ENCODE data around the gene ZNF366.

ZNF366 gene

DNA sequence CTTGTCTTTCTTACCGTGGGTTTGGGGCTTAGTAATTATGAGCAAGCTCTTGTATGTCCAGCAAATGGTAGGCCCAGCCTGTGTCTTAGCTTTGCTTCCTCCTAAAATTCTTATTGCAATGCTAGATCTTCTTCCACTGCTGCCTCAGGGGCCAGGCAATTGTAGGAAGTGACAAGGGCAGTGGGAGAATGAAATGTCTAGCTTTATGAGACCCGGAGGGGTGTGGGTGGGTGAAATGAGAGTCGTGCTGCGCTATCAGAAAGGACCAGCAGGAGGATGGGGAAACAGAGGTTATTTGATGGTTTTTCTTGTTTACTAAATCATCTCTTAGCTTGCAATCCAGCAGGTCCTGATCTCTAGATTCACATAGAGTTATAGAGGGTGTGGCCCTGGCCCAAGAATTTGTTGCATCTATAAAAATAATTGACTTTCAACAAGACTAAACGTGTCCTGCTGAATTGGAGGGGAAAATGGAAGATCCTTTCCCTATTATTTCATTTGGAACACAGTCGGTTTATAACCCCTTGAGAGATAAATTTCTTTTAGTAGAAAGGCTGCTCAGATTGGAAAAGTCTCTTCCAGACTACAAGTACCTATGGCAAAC, 43.7 kb downstream of the ZNF366 start:
- no peak for DNase-seq

GRCh38 chr5:72460413-72460812, 46.8 kb downstream of the ZNF366 start:
- DNase-seq = no peak

DNA sequence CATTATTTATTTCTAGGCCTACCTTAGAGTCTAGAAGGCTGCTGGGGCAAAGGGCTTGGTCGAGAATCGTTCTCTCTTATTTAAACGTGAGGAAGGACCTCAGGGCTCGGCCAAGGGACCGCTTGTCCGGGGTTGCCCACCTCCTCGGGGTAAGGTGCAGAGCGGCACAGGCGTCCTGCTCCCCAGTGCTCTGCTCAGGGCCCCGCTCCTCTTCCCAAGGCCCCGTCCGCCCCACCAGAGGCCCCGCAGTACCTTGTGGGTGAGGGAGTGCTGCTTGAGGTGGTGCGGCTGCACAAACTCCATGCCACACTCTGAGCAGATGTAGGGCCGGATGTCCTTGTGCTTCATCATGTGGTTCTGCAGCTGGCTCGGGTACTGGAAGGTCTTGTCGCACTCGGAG, 47.3 kb downstream of the ZNF366 start:
- DNase-seq = no peak

DNA sequence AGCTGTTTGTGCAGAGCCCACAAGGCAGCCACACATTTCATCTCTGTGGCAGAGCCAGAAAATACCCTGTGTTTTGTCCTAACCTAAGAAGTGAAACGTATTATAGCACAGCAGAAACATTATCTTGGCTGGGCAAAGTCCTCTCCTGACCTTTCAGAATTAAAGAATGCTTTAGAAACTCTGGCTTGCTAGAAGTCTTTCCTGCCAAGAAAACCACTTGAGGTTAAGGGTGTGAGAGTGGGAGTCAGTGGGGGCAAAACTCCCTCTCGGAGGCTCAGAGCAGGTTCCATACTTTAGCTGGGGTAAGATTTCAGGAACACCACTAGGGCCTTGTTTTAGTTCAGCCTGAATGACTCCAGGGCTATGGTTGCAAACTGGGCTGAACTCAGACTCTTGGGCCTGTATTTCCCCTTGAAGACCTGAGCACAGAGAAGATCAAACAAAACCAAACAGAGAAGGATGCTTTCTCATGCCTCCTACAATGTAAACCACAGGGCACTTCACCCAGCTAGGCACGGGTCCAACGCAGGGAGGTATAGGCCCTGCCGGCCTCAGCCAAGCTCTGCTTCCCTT, 48.0 kb downstream of the ZNF366 start:
- DNase-seq = no peak

GRCh38 chr5:72458407-72458806, 48.8 kb downstream of the ZNF366 start:
- no peak for DNase-seq

- DNase-seq = no peak
These were observed 49.7 kb downstream of the ZNF366 start for GRCh38 chr5:72457491-72457890.

- no peak for DNase-seq
These were observed 50.7 kb downstream of the ZNF366 start for GRCh38 chr5:72456391-72457074.

DNA sequence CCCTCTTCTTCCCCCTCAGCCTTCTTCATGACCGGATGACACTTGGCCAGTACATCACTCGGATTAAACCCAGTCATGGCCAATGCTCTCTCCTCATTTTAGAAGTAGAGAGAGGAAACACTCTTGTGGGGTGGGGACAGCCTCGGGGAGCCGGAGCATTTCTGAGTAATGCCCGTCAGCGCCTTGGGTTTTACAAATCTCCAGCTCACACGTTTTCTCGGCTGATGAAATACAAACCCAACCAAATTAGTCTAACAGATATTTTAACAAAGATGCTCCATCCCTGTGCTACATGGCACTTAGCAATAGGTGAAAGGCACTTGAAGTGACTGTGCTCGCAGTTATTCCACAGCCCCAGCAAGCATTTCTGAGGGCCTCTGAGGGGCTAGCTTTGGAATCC, 51.7 kb downstream of the ZNF366 start:
- no peak for DNase-seq

DNA sequence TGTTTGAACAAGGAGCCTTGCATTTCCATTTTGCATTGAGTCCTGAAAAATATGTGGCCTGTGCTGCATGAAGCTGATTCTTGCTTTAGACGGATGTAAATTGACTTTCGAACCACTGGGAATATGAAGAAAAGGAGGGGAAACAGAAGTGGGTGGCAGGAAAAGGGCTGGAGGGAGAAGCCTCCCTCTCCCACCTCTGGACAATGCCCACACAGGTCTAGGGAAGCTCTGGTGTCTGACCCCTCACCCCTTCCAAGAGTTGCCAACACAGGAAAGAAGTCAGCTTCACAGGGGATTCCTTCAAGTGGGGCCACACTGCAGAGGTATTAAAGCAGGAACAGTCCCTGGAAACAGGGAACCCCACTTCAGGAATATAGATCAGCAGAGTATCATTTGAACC, 52.2 kb downstream of the ZNF366 start:
- DNase-seq = no peak

GRCh38 chr5:72453246-72453775, 53.9 kb downstream of the ZNF366 start:
- no peak for DNase-seq

GRCh38 chr5:72452515-72453245, 54.5 kb downstream of the ZNF366 start:
- DNase-seq = no peak

GRCh38 chr5:72451741-72452505, 55.3 kb downstream of the ZNF366 start:
- no peak for DNase-seq

- no peak for DNase-seq
These were observed 58.8 kb downstream of the ZNF366 start for GRCh38 chr5:72448368-72448767.

GRCh38 chr5:72447751-72448150, 59.5 kb downstream of the ZNF366 start:
- no peak for DNase-seq

DNA sequence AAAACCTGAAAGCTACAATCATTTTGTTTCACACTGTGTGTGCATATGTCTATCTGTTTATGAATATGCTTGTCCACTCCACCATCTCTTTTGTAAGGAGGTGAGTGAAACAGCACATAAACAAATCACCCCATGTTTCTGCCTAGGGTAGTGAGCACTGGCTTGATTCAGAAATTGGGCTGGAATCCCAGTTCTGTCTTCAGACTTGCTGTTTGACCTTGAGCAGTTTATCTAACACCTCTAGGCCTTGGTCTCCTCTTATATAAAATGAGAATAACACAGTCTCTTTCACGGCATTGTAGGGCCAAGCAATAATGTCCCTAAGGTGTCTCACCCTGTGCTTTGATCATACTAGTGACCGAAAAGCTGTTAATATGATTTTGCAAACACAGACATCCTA, 61.2 kb downstream of the ZNF366 start:
- DNase-seq = no peak

GRCh38 chr5:72443883-72444282, 63.3 kb downstream of the ZNF366 start:
- no peak for DNase-seq

DNA sequence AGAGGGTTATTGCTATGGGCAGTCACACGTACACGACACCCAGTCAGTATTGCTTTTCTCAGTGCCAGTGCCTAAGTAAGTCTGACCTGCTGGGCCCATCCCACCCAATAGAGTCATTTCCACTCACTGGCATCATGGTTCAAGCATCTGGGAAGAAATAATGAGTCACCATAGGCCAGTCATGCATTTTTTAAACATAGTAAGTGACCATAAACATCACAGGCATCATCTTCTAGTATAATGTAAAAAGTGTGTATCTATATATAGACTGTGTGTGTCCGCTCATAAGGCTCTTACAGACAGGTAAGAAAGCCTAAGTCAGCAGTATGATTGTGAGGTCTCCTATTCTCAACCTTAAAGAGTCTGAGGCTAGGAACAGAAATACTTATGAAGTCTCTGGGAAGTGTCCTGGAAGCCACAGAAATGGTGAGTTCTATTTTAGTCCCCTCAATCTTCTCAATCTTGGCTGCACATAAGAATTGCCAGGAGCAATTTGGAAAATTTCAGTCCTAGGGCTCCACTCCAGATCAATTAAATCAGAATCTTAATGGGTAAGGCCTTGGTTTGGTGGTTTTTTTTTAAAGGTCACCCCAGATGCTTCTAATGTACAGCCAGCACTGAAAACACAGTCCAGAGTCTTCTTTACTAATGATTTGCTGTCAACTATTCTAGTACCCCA, 65.2 kb downstream of the ZNF366 start:
- no peak for DNase-seq

GRCh38 chr5:72441094-72441723, 66.0 kb downstream of the ZNF366 start:
- DNase-seq = no peak

DNA sequence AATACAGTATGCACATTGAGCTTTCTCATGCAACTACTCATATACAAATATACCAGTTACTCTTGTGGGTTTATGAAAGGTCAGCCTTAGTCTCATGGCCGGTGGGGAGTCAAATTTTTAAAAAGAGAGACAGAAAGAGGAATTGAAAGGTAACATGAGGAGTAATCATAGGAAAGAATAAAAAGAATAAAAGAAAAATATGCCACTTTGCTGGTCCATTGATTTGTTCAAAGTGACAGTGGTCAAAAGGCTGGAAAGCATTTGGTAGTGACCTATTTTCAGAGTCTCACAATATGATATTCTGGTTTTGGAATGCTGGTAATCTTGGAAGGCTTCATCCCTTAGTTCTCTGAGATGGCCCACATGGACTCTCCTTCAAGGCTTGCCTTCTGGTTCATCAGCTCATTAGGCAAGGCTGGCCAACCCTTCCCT, 67.0 kb downstream of the ZNF366 start:
- DNase-seq = no peak

DNA sequence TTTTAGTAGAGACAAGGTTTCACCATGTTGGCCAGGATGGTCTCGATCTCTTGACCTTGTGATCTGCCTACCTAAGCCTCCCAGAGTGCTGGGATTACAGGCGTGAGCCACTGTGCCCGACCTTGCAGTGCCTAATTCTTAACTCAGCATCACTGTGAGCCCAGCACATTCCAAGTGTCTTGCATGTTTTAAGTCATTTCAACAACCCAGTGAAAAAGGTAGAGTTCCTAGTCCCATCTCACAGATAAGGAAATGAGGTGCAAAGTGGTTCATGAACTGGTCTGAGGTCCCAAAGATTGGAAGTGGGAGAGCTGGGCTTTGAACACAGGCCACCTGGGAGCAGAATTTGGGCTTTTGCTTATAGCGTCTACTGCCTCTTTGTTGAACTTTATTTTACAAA, 68.0 kb downstream of the ZNF366 start:
- no peak for DNase-seq

DNA sequence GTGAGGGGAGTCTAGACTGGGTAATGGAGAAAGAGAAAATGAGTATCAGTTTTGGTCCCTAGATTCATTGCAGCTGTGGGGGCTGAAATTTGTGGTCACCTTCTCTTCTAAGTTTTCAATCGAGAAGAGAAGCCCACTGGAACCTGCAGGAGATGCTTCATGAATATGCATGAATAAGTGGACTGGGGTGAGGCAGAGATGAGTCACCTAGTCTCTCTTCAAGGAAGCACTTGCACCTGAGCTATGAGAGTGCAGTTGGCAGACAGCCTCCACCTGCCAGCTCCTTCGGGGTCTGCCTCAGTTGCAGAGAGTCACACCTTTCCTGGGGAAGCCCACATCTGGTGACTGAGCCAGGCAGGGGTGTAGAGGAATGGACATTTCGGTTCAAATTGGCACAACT, 69.1 kb downstream of the ZNF366 start:
- no peak for DNase-seq

Measured in SIG-M5 (cell line).